Neural progenitor cell (in vitro differentiated cells): ENCODE data around the gene PDCD4.

Source experiments
- EZH2 ChIP-seq: fragments of 200-600 bp; sonication (generic); IDR thresholded peaks from 2 replicates; pipeline ENCODE4 v1.6.1; 2017; ENCODE audit warnings: antibody characterized with exemption, mild to moderate bottlenecking, moderate library complexity
- TF ChIP-seq, protein P1 (sequence below): fragments of 200-600 bp; sonication (generic); IDR thresholded peaks from 2 replicates; pipeline ENCODE4 v1.5.1; 2017; ENCODE audit warnings: antibody characterized with exemption, mild to moderate bottlenecking

DNA sequence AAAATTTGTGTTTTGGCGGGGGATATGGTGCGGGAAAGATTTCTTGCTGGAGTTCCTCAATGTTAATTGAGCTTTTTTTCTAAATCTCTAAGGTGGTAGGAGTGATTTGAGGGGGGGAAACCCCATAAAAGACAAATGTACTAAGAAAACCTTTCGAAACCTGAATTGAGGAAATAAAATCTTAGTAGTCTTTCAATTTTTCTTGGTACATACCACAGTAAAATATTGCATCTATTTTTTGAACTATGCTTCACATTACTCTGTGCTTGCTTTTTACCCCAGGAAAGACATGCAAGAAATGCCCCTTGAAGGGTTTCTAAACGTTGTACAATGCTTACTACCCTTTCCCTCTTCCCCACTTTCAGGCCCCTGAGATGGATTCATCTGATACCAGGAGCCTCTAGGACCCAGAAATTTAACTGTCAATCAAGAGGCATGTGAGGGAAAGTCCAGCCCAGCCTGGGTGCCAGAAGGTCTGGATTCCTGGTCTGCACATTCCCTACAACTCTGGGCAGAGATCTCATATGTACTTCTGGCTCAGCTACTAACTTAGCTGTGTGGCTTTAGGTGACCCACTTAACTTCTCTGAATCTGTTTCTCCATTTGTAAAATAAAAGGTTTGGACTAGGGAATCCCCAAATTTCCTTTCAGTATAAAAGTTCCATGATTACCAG is 5.8 kb upstream of the PDCD4 start:
- TF ChIP-seq, protein P1, sequence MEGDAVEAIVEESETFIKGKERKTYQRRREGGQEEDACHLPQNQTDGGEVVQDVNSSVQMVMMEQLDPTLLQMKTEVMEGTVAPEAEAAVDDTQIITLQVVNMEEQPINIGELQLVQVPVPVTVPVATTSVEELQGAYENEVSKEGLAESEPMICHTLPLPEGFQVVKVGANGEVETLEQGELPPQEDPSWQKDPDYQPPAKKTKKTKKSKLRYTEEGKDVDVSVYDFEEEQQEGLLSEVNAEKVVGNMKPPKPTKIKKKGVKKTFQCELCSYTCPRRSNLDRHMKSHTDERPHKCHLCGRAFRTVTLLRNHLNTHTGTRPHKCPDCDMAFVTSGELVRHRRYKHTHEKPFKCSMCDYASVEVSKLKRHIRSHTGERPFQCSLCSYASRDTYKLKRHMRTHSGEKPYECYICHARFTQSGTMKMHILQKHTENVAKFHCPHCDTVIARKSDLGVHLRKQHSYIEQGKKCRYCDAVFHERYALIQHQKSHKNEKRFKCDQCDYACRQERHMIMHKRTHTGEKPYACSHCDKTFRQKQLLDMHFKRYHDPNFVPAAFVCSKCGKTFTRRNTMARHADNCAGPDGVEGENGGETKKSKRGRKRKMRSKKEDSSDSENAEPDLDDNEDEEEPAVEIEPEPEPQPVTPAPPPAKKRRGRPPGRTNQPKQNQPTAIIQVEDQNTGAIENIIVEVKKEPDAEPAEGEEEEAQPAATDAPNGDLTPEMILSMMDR = no peak
- TF ChIP-seq EZH2 = no peak
